B cell (primary cell): Measurements from ENCODE around the gene AKAP14.
"Not testable (repeated sequence)": the region's sequence is repeated elsewhere in the genome, so short reads cannot be mapped to it uniquely, and the experiment has no call there.

Experiments used
- CTCF ChIP-seq: fragments of 200-600 bp; IDR thresholded peaks from one replicate; pipeline ENCODE4 v1.8.0; 2022; ENCODE audit warnings: antibody characterized with exemption, mild to moderate bottlenecking
- EZH2 ChIP-seq: IDR thresholded peaks from 2 replicates; pipeline ENCODE4 v1.6.1; 2012; ENCODE audit warnings: borderline replicate concordance, low read depth, mild to moderate bottlenecking, moderate library complexity, low read length; ENCODE audit not compliant: insufficient read depth, poor library complexity, severe bottlenecking

GRCh38 chrX:119890626-119891025, 5.1 kb upstream of the AKAP14 start:
- TF ChIP-seq CTCF, EZH2: not testable (repeated sequence)
